Stimulated activated CD8-positive, alpha-beta memory T cell treated with anti-CD3 and anti-CD28 coated beads, Interleukin-2, amount 100 ng/mL, for 1 hour (primary cell): ENCODE results near the gene LMBR1.

ENCODE experiments used
- DNase-seq, 2 donors: peaks; one replicate each; pipeline ENCODE4 v3.0.0-alpha.2; 2020; ENCODE audit warnings: low read depth in 2 of 2

Gene LMBR1

GRCh38 chr7:156692849-156693248 lies 200.1 kb downstream of the LMBR1 start:
- no peak for DNase-seq

GRCh38 chr7:156691764-156692163 lies 201.2 kb downstream of the LMBR1 start:
- DNase-seq, result no peak

- DNase-seq, result no peak
Measured at GRCh38 chr7:156684661-156685060, 208.3 kb downstream of the LMBR1 start.

GRCh38 chr7:156684251-156684650 lies 208.7 kb downstream of the LMBR1 start:
- no peak for DNase-seq

GRCh38 chr7:156682928-156683327 lies 210.1 kb downstream of the LMBR1 start:
- no peak for DNase-seq

GRCh38 chr7:156680281-156680680 lies 212.7 kb downstream of the LMBR1 start:
- no peak for DNase-seq

- DNase-seq, result no peak
Measured at GRCh38 chr7:156677374-156678054, 215.5 kb downstream of the LMBR1 start.

GRCh38 chr7:156676263-156676662 lies 216.7 kb downstream of the LMBR1 start:
- no peak for DNase-seq

- no peak for DNase-seq
Measured at GRCh38 chr7:156675721-156676120, 217.3 kb downstream of the LMBR1 start.

GRCh38 chr7:156673902-156674301 lies 219.1 kb downstream of the LMBR1 start:
- DNase-seq, result no peak

- no peak for DNase-seq
Measured at GRCh38 chr7:156673454-156673853, 219.5 kb downstream of the LMBR1 start.

- DNase-seq, result no peak
Measured at GRCh38 chr7:156669035-156669828, 223.8 kb downstream of the LMBR1 start.

- no peak for DNase-seq
Measured at GRCh38 chr7:156668130-156668741, 224.7 kb downstream of the LMBR1 start.

- no peak for DNase-seq
Measured at GRCh38 chr7:156667110-156667426, 225.9 kb downstream of the LMBR1 start.

- DNase-seq, result no peak
Measured at GRCh38 chr7:156666368-156667109, 226.4 kb downstream of the LMBR1 start.

- DNase-seq, result no peak
Measured at GRCh38 chr7:156665101-156665500, 227.9 kb downstream of the LMBR1 start.

GRCh38 chr7:156662277-156662676 lies 230.7 kb downstream of the LMBR1 start:
- DNase-seq, result no peak

GRCh38 chr7:156661637-156662036 lies 231.3 kb downstream of the LMBR1 start:
- no peak for DNase-seq

- no peak for DNase-seq
Measured at GRCh38 chr7:156659961-156660360, 233.0 kb downstream of the LMBR1 start.

- no peak for DNase-seq
Measured at GRCh38 chr7:156659203-156659602, 233.8 kb downstream of the LMBR1 start.

- no peak for DNase-seq
Measured at GRCh38 chr7:156657681-156658080, 235.3 kb downstream of the LMBR1 start.

- DNase-seq, result no peak
Measured at GRCh38 chr7:156656598-156656997, 236.4 kb downstream of the LMBR1 start.
